IMR-90 (cell line): ENCODE results near the gene RAB12. TPM values are rescaled to one million over a fixed set of nuclear protein-coding genes. Genes with fewer than 3 reads are reported as not detected.

Experiments used
- ATAC-seq: fragments of 200-7000 bp; cut with Tn5 transposase; 2 replicates; pipeline ENCODE4 v1.9.1; 2020; ENCODE audit warnings: low read depth, mild to moderate bottlenecking, moderate library complexity
- BruUV-seq: library from RNA; stranded (reverse); fragments of 400-500 nt; replicated peaks from 2 replicates; lab custom pipeline; 2021; lab: Mats Ljungman, UMichigan
- CTCF ChIA-PET: fragments of 300-600 bp; formaldehyde crosslinking; extraction: SDS; loops from one replicate; lab custom pipeline; 2021; ENCODE audit warnings: antibody characterized with exemption; lab: Yijun Ruan, JAX
- POLR2A ChIA-PET: fragments of 300-600 bp; sonication (Branson Sonifier 250); formaldehyde crosslinking; loops from one replicate; lab custom pipeline; 2022; ENCODE audit warnings: antibody characterized with exemption; ENCODE audit not compliant: unreplicated experiment; lab: Charles Lee
- DNase-seq: peaks from one replicate; pipeline ENCODE4 v3.0.0; 2013
- H2AFZ ChIP-seq: replicated peaks from 2 replicates; pipeline ENCODE3; 2013; ENCODE audit warnings: low read length, mild to moderate bottlenecking; ENCODE audit not compliant: poor library complexity
- H2AK5ac ChIP-seq: 2 replicates; pipeline ENCODE4 v1.6.1; 2013; ENCODE audit warnings: low read depth, low read length, inconsistent platforms
- H2AK9ac ChIP-seq: replicated peaks from 2 replicates; pipeline ENCODE3; 2013; ENCODE audit warnings: mild to moderate bottlenecking, low read depth, low read length, moderate library complexity; ENCODE audit not compliant: poor library complexity
- H2BK120ac ChIP-seq: 2 replicates; pipeline ENCODE4 v1.6.1; 2013; ENCODE audit warnings: low read depth, low read length, inconsistent platforms
- H2BK15ac ChIP-seq: 3 replicates; pipeline ENCODE4 v1.6.1; 2013; ENCODE audit warnings: low read depth, low read length, inconsistent platforms
- H2BK20ac ChIP-seq: 2 replicates; pipeline ENCODE4 v1.6.1; 2013; ENCODE audit warnings: low read depth, mild to moderate bottlenecking, inconsistent platforms, low read length, moderate library complexity
- H2BK5ac ChIP-seq: 2 replicates; pipeline ENCODE4 v1.6.1; 2013; ENCODE audit warnings: mild to moderate bottlenecking, low read depth, low read length, inconsistent platforms; ENCODE audit not compliant: poor library complexity, severe bottlenecking
- H3K14ac ChIP-seq: replicated peaks from 2 replicates; pipeline ENCODE4 v1.6.1; 2013; ENCODE audit warnings: low read depth, low read length, inconsistent platforms
- H3K18ac ChIP-seq: 2 replicates; pipeline ENCODE4 v1.6.1; 2013; ENCODE audit warnings: low read depth, low read length, control low read depth
- H3K23ac ChIP-seq: 2 replicates; pipeline ENCODE4 v1.6.1; 2013; ENCODE audit warnings: low read depth, low read length, inconsistent platforms
- H3K27ac ChIP-seq: 2 replicates; pipeline ENCODE4 v1.5.1; 2013; ENCODE audit warnings: mild to moderate bottlenecking, control low read depth, low read length; ENCODE audit not compliant: insufficient read depth
- H3K27me3 ChIP-seq: 2 replicates; pipeline ENCODE4 v1.6.1; 2013; ENCODE audit warnings: low read length; ENCODE audit not compliant: control insufficient read depth, insufficient read depth
- H3K36me3 ChIP-seq: 2 replicates; pipeline ENCODE4 v1.6.1; 2013; ENCODE audit warnings: low read length, mixed read lengths; ENCODE audit not compliant: control insufficient read depth, insufficient read depth
- H3K4ac ChIP-seq: 2 replicates; pipeline ENCODE4 v1.6.1; 2013; ENCODE audit warnings: low read depth, low read length, inconsistent platforms
- H3K4me1 ChIP-seq: 2 replicates; pipeline ENCODE4 v1.6.1; 2013; ENCODE audit warnings: low read length, mixed read lengths; ENCODE audit not compliant: control insufficient read depth, insufficient read depth
- H3K4me2 ChIP-seq: 2 replicates; pipeline ENCODE4 v1.6.1; 2013; ENCODE audit warnings: low read depth, mild to moderate bottlenecking, control low read depth, low read length, moderate library complexity
- H3K4me3 ChIP-seq: 2 replicates; pipeline ENCODE4 v1.5.1; 2013; ENCODE audit warnings: low read depth, mild to moderate bottlenecking, control low read depth, low read length, moderate library complexity; ENCODE audit not compliant: insufficient read depth
- H3K56ac ChIP-seq: 2 replicates; pipeline ENCODE4 v1.6.1; 2013; ENCODE audit warnings: low read length, inconsistent platforms; ENCODE audit not compliant: insufficient read depth; ENCODE audit errors: extremely low read depth
- H3K79me1 ChIP-seq, 2 experiments: 2 replicates each; pipeline ENCODE4 v1.6.1; 2013; ENCODE audit warnings: low read length in 2 of 2, inconsistent platforms in 1 of 2, low read depth in 1 of 2
- H3K9ac ChIP-seq: 2 replicates; pipeline ENCODE4 v1.6.1; 2013; ENCODE audit warnings: low read depth, low read length, control low read depth
- H3K9me1 ChIP-seq: 2 replicates; pipeline ENCODE4 v1.6.1; 2013; ENCODE audit warnings: low read length, inconsistent platforms; ENCODE audit not compliant: insufficient read depth
- H3K9me3 ChIP-seq: 2 replicates; pipeline ENCODE4 v1.6.1; 2013; ENCODE audit warnings: low read length; ENCODE audit not compliant: control insufficient read depth, insufficient read depth
- H4K20me1 ChIP-seq: 2 replicates; pipeline ENCODE4 v1.6.1; 2013; ENCODE audit warnings: low read length, inconsistent platforms; ENCODE audit not compliant: insufficient read depth
- H4K5ac ChIP-seq: 2 replicates; pipeline ENCODE4 v1.6.1; 2013; ENCODE audit warnings: mild to moderate bottlenecking, low read depth, low read length, control low read depth
- H4K8ac ChIP-seq, 2 experiments: 2 replicates each; pipeline ENCODE4 v1.6.1; 2013; ENCODE audit warnings: low read depth in 2 of 2, low read length in 2 of 2, control low read depth in 1 of 2, inconsistent platforms in 1 of 2
- H4K91ac ChIP-seq: 2 replicates; pipeline ENCODE4 v1.6.1; 2013; ENCODE audit warnings: low read depth, low read length, inconsistent platforms; ENCODE audit not compliant: insufficient read depth
- CEBPB ChIP-seq: IDR thresholded peaks from 2 replicates; pipeline ENCODE4 v1.6.1; 2012; ENCODE audit warnings: low read depth, low read length, improper control_type of control experiment
- CHD1 ChIP-seq: IDR thresholded peaks from 2 replicates; pipeline ENCODE4 v1.6.1; 2012; ENCODE audit warnings: low read depth, low read length, improper control_type of control experiment
- CTCF ChIP-seq: conservative IDR thresholded peaks from 2 replicates; pipeline ENCODE4 v1.5.1; 2012; ENCODE audit warnings: mild to moderate bottlenecking, low read depth, low read length, improper control_type of control experiment
- ELK1 ChIP-seq: fragments of 150-350 bp; IDR thresholded peaks from 2 replicates; pipeline ENCODE4 v1.6.1; 2016; ENCODE audit warnings: low read depth, mild to moderate bottlenecking, low read length, moderate library complexity, borderline replicate concordance
- FOS ChIP-seq: fragments of 150-350 bp; IDR thresholded peaks from 2 replicates; pipeline ENCODE4 v1.6.1; 2016; ENCODE audit warnings: low read depth, low read length
- MAFK ChIP-seq: IDR thresholded peaks from 2 replicates; pipeline ENCODE4 v1.6.1; 2012; ENCODE audit warnings: low read depth, low read length, improper control_type of control experiment
- MAZ ChIP-seq: IDR thresholded peaks from 2 replicates; pipeline ENCODE4 v1.6.1; 2012; ENCODE audit warnings: low read depth, mild to moderate bottlenecking, low read length, improper control_type of control experiment, moderate library complexity, borderline replicate concordance
- MXI1 ChIP-seq: IDR thresholded peaks from 2 replicates; pipeline ENCODE4 v1.6.1; 2012; ENCODE audit warnings: low read depth, mild to moderate bottlenecking, low read length, moderate library complexity, borderline replicate concordance
- NFE2L2 ChIP-seq: fragments of 150-350 bp; IDR thresholded peaks from 2 replicates; pipeline ENCODE4 v1.6.1; 2016; ENCODE audit warnings: low read depth, mild to moderate bottlenecking, low read length
- POLR2A ChIP-seq: IDR thresholded peaks from 2 replicates; pipeline ENCODE4 v1.6.1; 2012; ENCODE audit warnings: mild to moderate bottlenecking, low read depth, low read length
- RAD21 ChIP-seq: IDR thresholded peaks from 2 replicates; pipeline ENCODE4 v1.6.1; 2012; ENCODE audit warnings: low read length, improper control_type of control experiment
- RCOR1 ChIP-seq: IDR thresholded peaks from 2 replicates; pipeline ENCODE4 v1.6.1; 2012; ENCODE audit warnings: mild to moderate bottlenecking, low read length, improper control_type of control experiment; ENCODE audit not compliant: insufficient replicate concordance
- RFX5 ChIP-seq: IDR thresholded peaks from 2 replicates; pipeline ENCODE4 v1.8.0; 2012; ENCODE audit warnings: low read depth, mild to moderate bottlenecking, low read length, moderate library complexity
- SMC3 ChIP-seq: fragments of 150-350 bp; IDR thresholded peaks from 2 replicates; pipeline ENCODE4 v1.6.1; 2016; ENCODE audit warnings: low read depth, mild to moderate bottlenecking, antibody characterized with exemption, low read length, moderate library complexity
- USF2 ChIP-seq: fragments of 150-350 bp; IDR thresholded peaks from 2 replicates; pipeline ENCODE4 v1.6.1; 2017; ENCODE audit warnings: mild to moderate bottlenecking, antibody characterized with exemption, low read length, low read depth
- WGBS, 2 experiments: methylation state at CpG; one replicate each; pipeline versions ENCODE4 v1.1.5 to v1.1.7; 2013; ENCODE audit warnings: missing lambda C conversion rate in 2 of 2; ENCODE audit not compliant: insufficient read length in 1 of 2; ENCODE audit errors: extremely low coverage in 2 of 2; 5-methylcytosine and 5-hydroxymethylcytosine counted together
- dilution Hi-C: fragments of 300-500 bp; cut with HindIII; formaldehyde crosslinking; loops from one replicate; pipeline ENCODE4 v1.14.3; 2018; ENCODE audit warnings: low sequenced_read_pairs; ENCODE audit not compliant: unreplicated experiment
- in situ Hi-C: fragments of 300-500 bp; cut with MboI; formaldehyde crosslinking; loops from 3 replicates; pipeline ENCODE4 v1.14.3; 2019; ENCODE audit warnings: low sequenced_read_pairs, inconsistent platforms, mixed read lengths
- intact Hi-C: fragments of 100-400 bp; cut with micrococcal nuclease; formaldehyde crosslinking; loops from 2 replicates; pipeline ENCODE4 v1.10.0; 2022
- polyA plus RNA-seq, 3 experiments: library from polyadenylated mRNA; depleted of rRNA; stranded (reverse); fragments of >200 nt; gene quantifications; 2 replicates each; pipeline ENCODE4 v1.2.3, GENCODE V29; 2012; ENCODE audit warnings: low replicate concordance in 1 of 3
- total RNA-seq: library from RNA; depleted of rRNA; stranded (reverse); fragments of >200 nt; gene quantifications from 2 replicates; pipeline ENCODE4 v1.2.3, GENCODE V29; 2012

RAB12 gene
- total and polyA plus RNA-seq, 2 of the 4 experiments (the other 2 are of a cell fraction): 14.9 to 19.2 TPM

DNA sequence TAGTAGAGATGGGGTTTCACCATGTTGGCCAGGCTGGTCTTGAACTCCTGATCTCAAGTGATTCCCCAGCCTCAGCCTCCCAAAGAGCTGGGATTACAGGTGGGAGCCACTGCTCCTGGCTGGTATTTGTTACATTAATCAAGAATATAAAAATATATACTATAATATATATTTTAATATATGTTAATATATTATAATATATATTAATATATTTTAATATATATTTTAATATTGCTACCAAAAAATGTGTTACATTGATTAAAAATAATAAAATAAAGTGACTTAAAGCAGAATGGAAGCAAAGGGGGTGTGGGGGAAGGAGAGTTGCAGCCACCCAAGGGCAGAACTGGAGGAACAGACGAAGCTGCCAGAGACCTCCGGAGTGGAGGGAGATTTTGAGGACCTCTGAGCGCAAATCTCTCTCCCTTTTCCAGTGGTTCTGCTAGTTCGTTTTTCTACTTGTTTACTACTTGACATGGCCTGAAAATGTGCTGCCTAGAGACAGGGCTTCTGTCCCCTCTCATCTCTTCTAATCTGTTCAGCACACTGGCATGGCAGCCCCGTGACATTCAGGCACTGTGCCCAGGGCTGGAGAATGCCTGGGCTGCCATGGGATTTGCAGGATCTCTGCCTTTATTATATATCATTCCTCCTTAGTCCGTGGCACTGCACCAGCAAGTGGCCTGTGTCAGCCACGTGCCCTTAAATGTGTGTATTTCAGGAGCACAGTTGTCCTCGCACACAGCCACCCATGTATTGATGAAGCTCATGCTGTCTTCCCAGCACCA lies 47.9 kb upstream of the RAB12 start:
- Histone ChIP-seq H2BK5ac (no peak overlapping the region), H2BK120ac (no peak overlapping the region), H3K4ac (no peak overlapping the region), H2AK9ac (no peak overlapping the region), H3K9me3 (peaks cover 4% of the 10 kb centered on the region; the same call in 1 of the 2 replicates), H2BK20ac (no peak overlapping the region), H3K14ac (no peak overlapping the region), H4K20me1 (no peaks in the 10 kb centered on the region), H3K9me1 (no peaks in the 10 kb centered on the region), H3K27ac (no peak overlapping the region), H3K4me1 (no peaks in the 10 kb centered on the region), H3K18ac (no peak overlapping the region), H3K36me3 (no peaks in the 10 kb centered on the region), H3K27me3 (peaks cover 30% of the 10 kb centered on the region), H4K8ac (no peak overlapping the region), H3K4me2 (no peak overlapping the region), H2AK5ac (no peak overlapping the region), H4K91ac (no peak overlapping the region), H3K9ac (no peak overlapping the region), H3K4me3 (no peak overlapping the region), H2BK15ac (no peak overlapping the region), H3K23ac (no peak overlapping the region), H3K79me1 (no peaks in the 10 kb centered on the region), H2AFZ (no peak overlapping the region), H4K5ac (no peak overlapping the region), H3K56ac (no peak overlapping the region)
- CTCF ChIA-PET: no interaction called here
- no TSS peak for BruUV-seq
- 40% methylated on average over 2 of the region's 8 CpGs; no CpG with 5 or more reads in 1 of the 2 experiments for WGBS, 2 experiments
- no peak for ATAC-seq
- dilution Hi-C loops: no loop called here
- POLR2A ChIA-PET: no interaction called here
- DNase-seq: no peak
- in situ Hi-C loops: no loop called here
- TF ChIP-seq POLR2A (no peak), CHD1 (no peak), RAD21 (no peak), MAZ (no peak), ELK1 (no peak), NFE2L2 (no peak), MXI1 (no peak), SMC3 (no peak), MAFK (no peak), RFX5 (no peak), FOS (no peak), CTCF (no peak), CEBPB (no peak), USF2 (no peak), RCOR1 (no peak)
- intact Hi-C loops: no loop called here
